K562 treated with DMSO at 1 percent for 48 hours (cell line): ENCODE data around the gene PTPRH. TPM values are rescaled to one million over a fixed set of nuclear protein-coding genes. Genes with fewer than 3 reads are reported as not detected.

ENCODE experiments used
- total RNA-seq: library from RNA; unstranded; fragments of 300-600 nt; gene quantifications from 2 replicates; pipeline ENCODE4 v1.2.3, GENCODE V29; 2022; ENCODE audit warnings: low replicate concordance; ENCODE audit errors: extremely low read depth

Gene PTPRH, protein sequence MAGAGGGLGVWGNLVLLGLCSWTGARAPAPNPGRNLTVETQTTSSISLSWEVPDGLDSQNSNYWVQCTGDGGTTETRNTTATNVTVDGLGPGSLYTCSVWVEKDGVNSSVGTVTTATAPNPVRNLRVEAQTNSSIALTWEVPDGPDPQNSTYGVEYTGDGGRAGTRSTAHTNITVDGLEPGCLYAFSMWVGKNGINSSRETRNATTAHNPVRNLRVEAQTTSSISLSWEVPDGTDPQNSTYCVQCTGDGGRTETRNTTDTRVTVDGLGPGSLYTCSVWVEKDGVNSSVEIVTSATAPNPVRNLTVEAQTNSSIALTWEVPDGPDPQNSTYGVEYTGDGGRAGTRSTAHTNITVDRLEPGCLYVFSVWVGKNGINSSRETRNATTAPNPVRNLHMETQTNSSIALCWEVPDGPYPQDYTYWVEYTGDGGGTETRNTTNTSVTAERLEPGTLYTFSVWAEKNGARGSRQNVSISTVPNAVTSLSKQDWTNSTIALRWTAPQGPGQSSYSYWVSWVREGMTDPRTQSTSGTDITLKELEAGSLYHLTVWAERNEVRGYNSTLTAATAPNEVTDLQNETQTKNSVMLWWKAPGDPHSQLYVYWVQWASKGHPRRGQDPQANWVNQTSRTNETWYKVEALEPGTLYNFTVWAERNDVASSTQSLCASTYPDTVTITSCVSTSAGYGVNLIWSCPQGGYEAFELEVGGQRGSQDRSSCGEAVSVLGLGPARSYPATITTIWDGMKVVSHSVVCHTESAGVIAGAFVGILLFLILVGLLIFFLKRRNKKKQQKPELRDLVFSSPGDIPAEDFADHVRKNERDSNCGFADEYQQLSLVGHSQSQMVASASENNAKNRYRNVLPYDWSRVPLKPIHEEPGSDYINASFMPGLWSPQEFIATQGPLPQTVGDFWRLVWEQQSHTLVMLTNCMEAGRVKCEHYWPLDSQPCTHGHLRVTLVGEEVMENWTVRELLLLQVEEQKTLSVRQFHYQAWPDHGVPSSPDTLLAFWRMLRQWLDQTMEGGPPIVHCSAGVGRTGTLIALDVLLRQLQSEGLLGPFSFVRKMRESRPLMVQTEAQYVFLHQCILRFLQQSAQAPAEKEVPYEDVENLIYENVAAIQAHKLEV
- not detected in 2 replicates for total RNA-seq

DNA sequence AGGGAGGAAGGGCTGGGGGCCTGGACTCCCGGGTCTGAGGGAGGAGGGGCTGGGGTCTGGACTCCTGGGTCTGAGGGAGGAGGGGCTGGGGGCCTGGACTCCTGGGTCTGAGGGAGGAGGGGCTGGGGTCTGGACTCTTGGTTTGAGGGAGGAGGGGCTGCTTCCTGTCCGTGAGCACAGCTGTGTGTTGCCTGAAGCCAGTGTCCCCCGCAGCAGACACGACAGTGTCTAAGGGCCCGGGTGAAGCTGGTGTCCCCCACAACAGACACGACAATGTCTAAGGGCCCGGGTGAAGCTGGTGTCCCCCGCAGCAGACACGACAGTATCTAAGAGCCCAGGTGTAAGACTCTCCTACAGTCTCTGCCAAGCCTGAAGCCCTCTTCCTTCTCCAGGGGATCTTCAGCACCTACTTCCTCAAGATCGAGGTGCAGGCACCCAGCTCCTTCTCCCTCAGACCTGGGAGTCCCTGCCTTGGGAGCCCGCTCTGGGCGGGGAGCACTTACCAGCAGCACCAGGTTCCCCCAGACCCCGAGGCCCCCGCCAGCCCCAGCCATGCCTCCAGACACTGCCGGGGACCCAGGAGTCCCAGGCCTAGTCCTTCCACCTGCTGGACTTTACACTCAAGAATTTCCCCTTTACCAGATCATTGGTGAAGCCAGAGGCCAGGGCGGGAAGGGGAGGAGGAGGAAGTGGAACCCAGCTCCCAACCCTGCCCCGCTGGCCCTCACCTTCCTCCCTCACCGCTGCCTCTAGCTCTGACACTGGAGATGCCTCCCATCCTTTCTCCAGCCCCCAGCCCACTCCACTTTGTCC is at the start of gene PTPRH:
PTPRH (minus strand) TSS at position 622 of the 813 bp plus-strand sequence; CDS start at position 554, 68 bp downstream.

GRCh38 chr19:55228403-55229031 is 19.2 kb upstream of the PTPRH start, which contains the start of gene TMEM86B:
TMEM86B (minus strand) TSS chr19:55228763; CDS start chr19:55228741, 22 bp downstream.

DNA sequence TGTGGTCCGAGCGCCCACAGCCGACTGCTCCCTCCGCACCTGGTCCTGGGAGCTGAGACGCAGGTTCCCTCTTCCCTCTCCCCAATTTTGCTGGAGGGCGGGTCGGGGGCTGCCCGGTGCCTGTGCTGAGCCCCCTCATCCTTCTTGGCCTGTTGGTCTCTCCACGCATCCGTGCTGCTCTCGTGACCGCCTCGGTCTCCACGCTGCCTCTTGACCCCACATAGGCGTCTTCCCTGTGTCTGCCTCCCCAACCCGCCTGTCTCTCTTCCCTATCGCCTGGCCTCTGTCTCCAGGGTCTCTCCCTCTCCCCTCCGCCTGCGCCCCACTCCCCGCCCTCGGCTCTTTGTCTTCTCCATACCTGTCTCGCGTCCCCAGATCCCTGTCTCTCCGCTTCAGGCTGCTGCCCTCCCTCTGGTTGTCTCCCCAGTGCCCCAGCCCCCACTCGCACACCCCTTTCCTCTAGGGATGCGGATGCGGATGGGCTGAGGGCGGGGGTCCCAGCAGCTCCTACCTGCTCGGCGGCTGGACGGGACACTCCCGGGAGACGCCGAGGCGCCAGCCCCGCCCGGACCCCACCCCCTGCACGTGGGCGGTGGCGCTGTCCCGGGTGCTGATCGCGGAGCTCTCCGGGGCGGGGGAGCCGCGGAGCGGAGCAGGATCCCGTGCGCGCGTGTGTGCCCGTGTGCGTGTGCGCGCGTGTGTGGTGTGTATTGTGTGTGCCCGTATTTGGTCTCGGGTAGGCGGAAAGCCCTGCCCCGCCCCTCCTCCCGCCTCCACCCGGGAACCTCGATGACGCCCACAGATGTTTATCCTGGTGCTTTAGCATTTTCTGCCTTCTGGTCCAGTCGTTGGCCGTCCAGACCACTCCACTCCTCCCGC is 29.5 kb downstream of the PTPRH start, which contains the start of gene SYT5:
SYT5 (minus strand) TSS at position 684 of the 879 bp plus-strand sequence. CDS start 1,248 bp downstream, outside the sequence.

DNA sequence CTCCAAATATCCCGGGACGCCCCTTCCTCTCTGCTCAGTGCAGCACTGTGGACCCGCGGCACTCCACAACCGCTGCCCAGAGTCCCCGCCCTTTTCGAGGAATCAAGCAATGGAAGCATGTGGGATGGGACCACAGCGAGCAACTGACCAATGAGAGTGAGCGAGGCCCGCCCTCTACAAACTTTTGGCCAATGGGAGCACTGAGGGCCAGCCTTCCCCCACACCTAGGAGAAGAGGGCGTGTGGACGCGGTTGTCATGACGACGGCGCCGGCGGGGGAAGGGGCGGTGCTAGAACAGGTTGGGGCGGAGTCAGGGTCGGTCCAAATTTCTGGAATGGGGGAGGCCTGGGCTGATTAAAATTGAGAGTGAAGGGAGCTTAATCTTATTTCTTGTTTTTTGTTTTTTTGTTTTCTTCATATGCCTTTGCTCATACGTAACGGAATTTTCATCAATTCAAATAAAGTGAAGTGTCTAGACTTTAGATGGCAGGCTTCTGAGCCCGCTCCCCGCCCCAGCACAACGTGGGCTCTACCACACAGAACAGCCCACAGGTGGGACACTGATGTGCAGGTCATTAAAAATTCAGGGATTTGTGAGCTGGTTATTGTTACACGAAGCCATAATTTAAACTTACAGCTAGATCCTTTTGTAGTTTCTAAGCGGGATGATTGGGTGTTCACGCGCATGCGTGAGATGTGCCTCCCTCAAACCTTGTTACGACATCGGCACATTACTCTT is 42.6 kb downstream of the PTPRH start, which contains the start of gene DNAAF3:
DNAAF3 (minus strand) TSS at position 84 of the 739 bp plus-strand sequence. CDS start 200 bp downstream, outside the sequence.

GRCh38 chr19:55157064-55157908 is 52.0 kb downstream of the PTPRH start, which contains the start of gene TNNI3:
TNNI3 (minus strand) TSS chr19:55157732; CDS start chr19:55157589, 143 bp downstream.

DNA sequence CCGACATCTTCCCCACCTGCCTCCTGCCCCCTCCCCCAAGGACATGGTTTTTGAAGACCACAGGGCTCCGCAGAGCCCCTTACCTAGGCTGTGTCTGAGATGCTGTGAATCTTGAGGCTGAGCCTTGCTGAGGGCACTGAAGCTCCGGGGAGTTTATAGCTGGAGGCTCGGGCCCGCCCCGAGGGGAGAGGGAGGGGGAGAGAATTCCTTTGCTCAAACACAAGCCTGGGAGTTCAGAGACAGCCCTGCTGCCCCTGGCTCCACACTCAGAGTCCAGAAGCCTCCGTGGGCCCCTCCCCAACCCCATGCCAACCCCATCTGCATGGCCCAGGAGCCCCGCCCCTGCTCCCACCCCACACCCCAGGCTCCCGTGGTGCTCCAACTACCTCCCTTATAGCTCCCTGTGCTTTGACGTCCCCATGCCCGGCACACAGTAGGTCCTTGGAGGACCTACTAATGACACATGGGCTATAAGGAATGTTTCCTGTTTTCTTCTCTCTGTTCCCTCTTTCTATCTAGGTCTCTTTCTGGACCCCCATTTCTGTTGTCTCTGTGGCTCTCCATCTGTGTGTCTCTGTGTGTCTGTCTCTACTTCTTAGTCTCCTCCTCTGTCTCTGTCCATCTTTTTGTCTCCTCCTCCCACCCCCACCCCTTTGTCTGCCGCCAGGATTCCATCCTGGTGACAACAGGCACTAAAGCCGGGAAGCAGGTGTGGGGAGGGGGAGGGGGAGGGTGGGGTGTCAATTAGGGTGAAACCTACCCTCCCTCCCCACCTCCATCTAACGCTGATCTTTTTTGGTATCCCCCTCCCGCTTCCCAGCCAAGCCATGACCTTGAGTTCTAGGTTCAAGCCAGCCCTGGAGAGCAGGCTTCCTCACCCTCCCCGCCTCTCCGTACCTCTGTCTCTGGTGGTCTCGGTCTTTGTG is 60.0 kb downstream of the PTPRH start, which contains the start of gene TNNT1:
TNNT1 (minus strand) TSS at position 129 of the 926 bp plus-strand sequence. CDS start 2,049 bp downstream, outside the sequence.

Other genes starting within 250 kb of the PTPRH start
- not detected in 2 replicates for gene NLRP2, start 243.1 kb downstream of the PTPRH start, total RNA-seq
- gene GP6, start 171.2 kb downstream of the PTPRH start, total RNA-seq, result not detected in 2 replicates
- not detected in 2 replicates for gene RDH13, start 146.4 kb downstream of the PTPRH start, total RNA-seq
- not detected in 2 replicates for gene EPS8L1, start 133.6 kb downstream of the PTPRH start, total RNA-seq
- not detected in 2 replicates for gene PPP1R12C, start 91.9 kb downstream of the PTPRH start, total RNA-seq
- not detected in 2 replicates for gene TNNT1, start 60.3 kb downstream of the PTPRH start, total RNA-seq
- not detected in 2 replicates for gene TNNI3, start 51.8 kb downstream of the PTPRH start, total RNA-seq
- not detected in 2 replicates for gene DNAAF3, start 42.9 kb downstream of the PTPRH start, total RNA-seq
- not detected in 2 replicates for gene SYT5, start 29.2 kb downstream of the PTPRH start, total RNA-seq
- gene TMEM86B, start 19.3 kb upstream of the PTPRH start, total RNA-seq, result not detected in 2 replicates
- 133 TPM in 1 of 2 replicates, not detected in the other for gene PPP6R1, start 49.5 kb upstream of the PTPRH start, total RNA-seq
- gene HSPBP1, start 70.6 kb upstream of the PTPRH start, total RNA-seq, result not detected in 2 replicates
- gene BRSK1, start 74.5 kb upstream of the PTPRH start, total RNA-seq, result not detected in 2 replicates
- not detected in 2 replicates for gene TMEM150B, start 115.8 kb upstream of the PTPRH start, total RNA-seq
- gene KMT5C, start 130.4 kb upstream of the PTPRH start, total RNA-seq, result not detected in 2 replicates
- not detected in 2 replicates for gene COX6B2, start 145.2 kb upstream of the PTPRH start, total RNA-seq
- gene GARIN5B, start 153.8 kb upstream of the PTPRH start, total RNA-seq, result not detected in 2 replicates
- gene IL11, start 161.0 kb upstream of the PTPRH start, total RNA-seq, result not detected in 2 replicates
- gene TMEM190, start 167.3 kb upstream of the PTPRH start, total RNA-seq, result not detected in 2 replicates
- gene TMEM238, start 174.8 kb upstream of the PTPRH start, total RNA-seq, result not detected in 2 replicates
- gene RPL28, start 176.4 kb upstream of the PTPRH start, total RNA-seq, result 4,209 and 5,908 TPM in 2 replicates
- gene UBE2S, start 198.3 kb upstream of the PTPRH start, total RNA-seq, result 2,967 TPM in 1 of 2 replicates, not detected in the other
- not detected in 2 replicates for gene SHISA7, start 233.8 kb upstream of the PTPRH start, total RNA-seq